Measurements from ENCODE around the gene LPAR5. TPM values are rescaled to one million over a fixed set of nuclear protein-coding genes. Genes with fewer than 3 reads are reported as not detected.
"Not testable (repeated sequence)": the region's sequence is repeated elsewhere in the genome, so short reads cannot be mapped to it uniquely, and the experiment has no call there.

The LPAR5 gene
- total RNA-seq, 4 donors from 2014 or later: 1.8 to 11.4 (median 3.2) TPM

- 15 to 23% methylated on average over 6 of the region's 6 CpGs for WGBS, 2 donors
- Histone ChIP-seq H3K27ac (peak overlapping the region in 3 of 4 donors; percentile 59 to 100 (median 97)), H3K36me3 (peaks cover 10 to 44% (median 28%) of the 10 kb centered on the region in 3 donors), H3K9me3 (no peaks in the 10 kb centered on the region), H3K4me1 (peaks cover 3 to 58% (median 40%) of the 10 kb centered on the region in 4 donors), H3K4me3 (peak overlapping the region in 1 of 4 donors; percentile 11), H3K27me3 (no peaks in the 10 kb centered on the region)
- TF ChIP-seq, protein P1, sequence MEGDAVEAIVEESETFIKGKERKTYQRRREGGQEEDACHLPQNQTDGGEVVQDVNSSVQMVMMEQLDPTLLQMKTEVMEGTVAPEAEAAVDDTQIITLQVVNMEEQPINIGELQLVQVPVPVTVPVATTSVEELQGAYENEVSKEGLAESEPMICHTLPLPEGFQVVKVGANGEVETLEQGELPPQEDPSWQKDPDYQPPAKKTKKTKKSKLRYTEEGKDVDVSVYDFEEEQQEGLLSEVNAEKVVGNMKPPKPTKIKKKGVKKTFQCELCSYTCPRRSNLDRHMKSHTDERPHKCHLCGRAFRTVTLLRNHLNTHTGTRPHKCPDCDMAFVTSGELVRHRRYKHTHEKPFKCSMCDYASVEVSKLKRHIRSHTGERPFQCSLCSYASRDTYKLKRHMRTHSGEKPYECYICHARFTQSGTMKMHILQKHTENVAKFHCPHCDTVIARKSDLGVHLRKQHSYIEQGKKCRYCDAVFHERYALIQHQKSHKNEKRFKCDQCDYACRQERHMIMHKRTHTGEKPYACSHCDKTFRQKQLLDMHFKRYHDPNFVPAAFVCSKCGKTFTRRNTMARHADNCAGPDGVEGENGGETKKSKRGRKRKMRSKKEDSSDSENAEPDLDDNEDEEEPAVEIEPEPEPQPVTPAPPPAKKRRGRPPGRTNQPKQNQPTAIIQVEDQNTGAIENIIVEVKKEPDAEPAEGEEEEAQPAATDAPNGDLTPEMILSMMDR (IDR thresholded peaks at IDR 0.05): no peak
- TF ChIP-seq EP300 (IDR thresholded peaks at IDR 0.05) (no peak), POLR2A (IDR thresholded peaks at IDR 0.05) (no peak)
- no peak for DNase-seq (ENCODE audit: low spot score in 2 of 2)
Observed at GRCh38 chr12:6603095-6603567, 32.6 kb downstream of the LPAR5 start.

GRCh38 chr12:6602526-6602925 is 33.2 kb downstream of the LPAR5 start:
- peak overlapping the region in 3 of 4 donors; percentile 59 to 100 (median 97) for H3K27ac ChIP-seq
- H3K4me3 ChIP-seq: no peak overlapping the region
- H3K9me3 ChIP-seq: no peaks in the 10 kb centered on the region
- peaks cover 3 to 53% (median 40%) of the 10 kb centered on the region in 4 donors for H3K4me1 ChIP-seq
- 19 to 38% methylated on average over 3 of the region's 3 CpGs for WGBS, 2 donors
- no peaks in the 10 kb centered on the region for H3K27me3 ChIP-seq
- no peak for DNase-seq (ENCODE audit: low spot score in 2 of 2)
- H3K36me3 ChIP-seq: peaks cover 10 to 50% (median 34%) of the 10 kb centered on the region in 3 donors
- TF ChIP-seq, protein P1 (IDR thresholded peaks at IDR 0.05): no peak
- TF ChIP-seq EP300 (IDR thresholded peaks at IDR 0.05) (no peak), POLR2A (IDR thresholded peaks at IDR 0.05) (no peak)

- not testable (repeated sequence) for H3K4me3 ChIP-seq; H3K27me3 ChIP-seq; DNase-seq (ENCODE audit: low spot score in 2 of 2); H3K9me3 ChIP-seq; H3K4me1 ChIP-seq; H3K27ac ChIP-seq
- WGBS, 2 donors: 87 to 89% methylated on average over 10 of the region's 10 CpGs
- H3K36me3 ChIP-seq: peaks cover 21 to 100% (median 78%) of the 10 kb centered on the region in 3 donors
Observed at GRCh38 chr12:6595673-6596072, 40.1 kb downstream of the LPAR5 start.

GRCh38 chr12:6592087-6592486 is 43.7 kb downstream of the LPAR5 start:
- Histone ChIP-seq H3K4me1 (no peaks in the 10 kb centered on the region), H3K27me3 (no peaks in the 10 kb centered on the region), H3K9me3 (no peaks in the 10 kb centered on the region), H3K4me3 (no peak overlapping the region), H3K36me3 (peaks cover 24 to 100% (median 72%) of the 10 kb centered on the region in 3 donors), H3K27ac (no peak overlapping the region)
- TF ChIP-seq EP300 (IDR thresholded peaks at IDR 0.05) (no peak), POLR2A (IDR thresholded peaks at IDR 0.05) (no peak)
- TF ChIP-seq, protein P1 (IDR thresholded peaks at IDR 0.05): no peak
- no peak for DNase-seq (ENCODE audit: low spot score in 2 of 2)
- WGBS, 2 donors: 91 to 94% methylated on average over 8 of the region's 8 CpGs

- H3K4me1 ChIP-seq; H3K27ac ChIP-seq; H3K9me3 ChIP-seq; H3K4me3 ChIP-seq; DNase-seq (ENCODE audit: low spot score in 2 of 2); H3K27me3 ChIP-seq: not testable (repeated sequence)
- WGBS, 2 donors: 94 to 98% methylated on average over 8 of the region's 8 CpGs
- peaks cover 6 to 100% (median 54%) of the 10 kb centered on the region in 3 donors for H3K36me3 ChIP-seq
Observed at GRCh38 chr12:6586569-6586968, 49.2 kb downstream of the LPAR5 start.

GRCh38 chr12:6584293-6584692 is 51.5 kb downstream of the LPAR5 start:
- Histone ChIP-seq H3K4me3 (no peak overlapping the region), H3K27ac (no peak overlapping the region), H3K27me3 (no peaks in the 10 kb centered on the region), H3K9me3 (no peaks in the 10 kb centered on the region), H3K36me3 (peaks cover 3 to 100% (median 58%) of the 10 kb centered on the region in 3 donors), H3K4me1 (no peaks in the 10 kb centered on the region)
- WGBS, 2 donors: 82% methylated on average over 10 of the region's 10 CpGs
- no peak for DNase-seq (ENCODE audit: low spot score in 2 of 2)
- TF ChIP-seq EP300 (IDR thresholded peaks at IDR 0.05) (no peak), POLR2A (IDR thresholded peaks at IDR 0.05) (no peak)
- TF ChIP-seq, protein P1 (IDR thresholded peaks at IDR 0.05): no peak
